ENCODE measurements around the gene RASSF1. TPM values are rescaled to one million over a fixed set of nuclear protein-coding genes. Genes with fewer than 3 reads are reported as not detected.

Gene RASSF1
- 10 to 100 TPM; 20.7 to 25.6 TPM for total RNA-seq
- long read RNA-seq, transcript RASSF1-201 (5 exons, 1,757 nt), result major isoform, 57 of 74 reads
- long read RNA-seq, transcript RASSF1-203 (6 exons, 1,923 nt), result minor isoform, 8 of 74 reads
- long read RNA-seq, partial matches to known transcripts, result 2 of 74 reads
- long read RNA-seq, other reads (novel, unspliced or antisense), result 4 of 74 reads

DNA sequence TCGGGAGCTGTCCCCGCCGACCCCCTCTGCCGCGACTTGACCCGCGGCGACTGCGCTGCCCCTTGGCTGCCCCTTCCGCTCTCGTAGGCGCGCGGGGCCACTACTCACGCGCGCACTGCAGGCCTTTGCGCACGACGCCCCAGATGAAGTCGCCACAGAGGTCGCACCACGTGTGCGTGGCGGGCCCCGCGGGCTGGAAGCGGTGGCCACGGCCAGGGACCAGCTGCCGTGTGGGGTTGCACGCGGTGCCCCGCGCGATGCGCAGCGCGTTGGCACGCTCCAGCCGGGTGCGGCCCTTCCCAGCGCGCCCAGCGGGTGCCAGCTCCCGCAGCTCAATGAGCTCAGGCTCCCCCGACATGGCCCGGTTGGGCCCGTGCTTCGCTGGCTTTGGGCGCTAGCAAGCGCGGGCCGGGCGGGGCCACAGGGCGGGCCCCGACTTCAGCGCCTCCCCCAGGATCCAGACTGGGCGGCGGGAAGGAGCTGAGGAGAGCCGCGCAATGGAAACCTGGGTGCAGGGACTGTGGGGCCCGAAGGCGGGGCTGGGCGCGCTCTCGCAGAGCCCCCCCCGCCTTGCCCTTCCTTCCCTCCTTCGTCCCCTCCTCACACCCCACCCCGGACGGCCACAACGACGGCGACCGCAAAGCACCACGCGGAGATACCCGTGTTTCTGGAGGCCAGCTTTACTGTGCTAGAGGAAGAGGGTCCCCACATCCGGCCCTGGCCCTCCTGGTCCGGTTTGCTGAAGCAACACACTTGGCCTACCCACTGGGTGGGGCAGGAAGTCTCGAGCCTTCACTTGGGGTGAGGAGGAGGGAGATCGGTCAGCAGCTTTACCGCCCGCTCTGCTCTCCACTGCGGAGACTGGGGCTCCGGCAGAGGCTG, at the start of gene RASSF1:
TSS of gene RASSF1 (minus strand) at position 389 of the 882 bp plus-strand sequence. CDS start at position 358, 31 bp downstream.
- ATAC-seq, result peak; percentile 21 to 47
- peak; percentile 86 for DNase-seq
- intact Hi-C loops (cut with DNase I), result no loop called here

- intact Hi-C loops (cut with DNase I), result no loop called here
Observed at GRCh38 chr3:50389414-50389767, 48.8 kb upstream of the RASSF1 start.

GRCh38 chr3:50388720-50389413, 48.2 kb upstream of the RASSF1 start:
- intact Hi-C loops (cut with DNase I), result no loop called here

More at GRCh38 chr3:50389414-50389767, 48.8 kb upstream of the RASSF1 start:
- DNase-seq (no peak), ATAC-seq (no peak)

GRCh38 chr3:50388016-50388719, 47.5 kb upstream of the RASSF1 start:
- intact Hi-C loops (cut with DNase I), result no loop called here
- ATAC-seq (no peak), DNase-seq (no peak)

More at GRCh38 chr3:50388720-50389413, 48.2 kb upstream of the RASSF1 start:
- DNase-seq (no peak), ATAC-seq (no peak)

DNA sequence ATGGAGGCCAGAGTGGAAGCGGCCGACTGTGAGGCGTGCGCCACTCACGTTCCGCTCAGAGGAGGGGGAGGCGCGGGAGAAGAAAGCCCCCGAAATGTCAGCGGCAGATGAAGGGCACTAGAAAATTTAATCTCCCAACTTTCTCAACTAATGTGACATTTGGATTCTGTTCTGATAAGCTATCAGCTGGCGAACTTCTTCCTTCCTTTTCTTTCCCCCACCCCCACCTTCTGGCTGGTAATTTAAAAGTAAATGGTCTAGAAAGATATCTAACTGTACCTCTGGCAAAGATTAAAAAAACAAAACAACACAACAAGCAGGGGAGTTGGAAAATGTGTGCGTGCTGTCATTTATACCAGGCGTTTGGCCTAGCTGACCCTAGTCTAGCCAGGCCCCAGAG, 45.1 kb upstream of the RASSF1 start:
- intact Hi-C loops (cut with DNase I), result no loop called here
- DNase-seq (no peak), ATAC-seq (no peak)

GRCh38 chr3:50383750-50384149, 43.1 kb upstream of the RASSF1 start:
- no peak for ATAC-seq
- DNase-seq, result no peak
- intact Hi-C loops (cut with DNase I), result no loop called here

DNA sequence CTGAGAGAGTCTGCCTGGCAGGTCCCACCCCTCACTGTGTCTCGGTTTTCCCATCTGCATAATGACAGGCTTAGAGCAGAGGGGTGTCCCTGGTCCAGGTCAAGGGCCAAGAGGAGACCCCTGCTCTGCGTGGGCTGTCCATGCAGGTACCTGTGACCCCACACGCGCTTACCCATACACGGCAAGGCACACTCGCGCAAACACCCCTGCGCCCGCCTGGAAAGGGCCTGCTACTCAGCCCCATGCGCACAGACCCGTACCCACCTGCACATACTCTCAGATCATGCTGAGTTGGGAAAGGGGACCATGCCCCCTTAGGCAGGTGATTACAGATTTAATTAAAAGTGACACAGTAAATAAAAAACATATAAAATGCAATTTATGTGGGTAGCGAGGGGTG, 42.1 kb upstream of the RASSF1 start:
- no peak for ATAC-seq
- intact Hi-C loops (cut with DNase I), result no loop called here
- no peak for DNase-seq

DNA sequence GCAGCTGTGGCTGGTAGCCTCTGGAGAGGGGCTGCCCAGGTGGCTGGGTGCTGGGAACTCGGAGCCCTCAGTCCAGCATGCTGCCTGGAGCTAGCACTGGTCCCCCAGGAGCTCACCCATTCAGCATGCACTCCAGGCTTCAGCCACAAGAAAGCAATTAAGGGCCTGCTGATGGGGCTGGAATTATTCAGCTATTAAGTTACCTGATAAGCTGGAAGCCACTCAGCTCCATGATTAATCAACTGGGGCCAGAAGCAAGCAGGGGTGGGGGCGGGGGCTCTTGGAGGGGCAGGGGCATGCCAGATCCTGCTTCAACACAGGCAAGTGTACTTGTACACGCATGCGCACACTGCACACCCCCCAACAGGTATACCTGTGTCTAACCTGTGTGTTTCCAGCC, 40.7 kb upstream of the RASSF1 start:
- intact Hi-C loops (cut with DNase I), result no loop called here
- no peak for DNase-seq
- ATAC-seq, result no peak

DNA sequence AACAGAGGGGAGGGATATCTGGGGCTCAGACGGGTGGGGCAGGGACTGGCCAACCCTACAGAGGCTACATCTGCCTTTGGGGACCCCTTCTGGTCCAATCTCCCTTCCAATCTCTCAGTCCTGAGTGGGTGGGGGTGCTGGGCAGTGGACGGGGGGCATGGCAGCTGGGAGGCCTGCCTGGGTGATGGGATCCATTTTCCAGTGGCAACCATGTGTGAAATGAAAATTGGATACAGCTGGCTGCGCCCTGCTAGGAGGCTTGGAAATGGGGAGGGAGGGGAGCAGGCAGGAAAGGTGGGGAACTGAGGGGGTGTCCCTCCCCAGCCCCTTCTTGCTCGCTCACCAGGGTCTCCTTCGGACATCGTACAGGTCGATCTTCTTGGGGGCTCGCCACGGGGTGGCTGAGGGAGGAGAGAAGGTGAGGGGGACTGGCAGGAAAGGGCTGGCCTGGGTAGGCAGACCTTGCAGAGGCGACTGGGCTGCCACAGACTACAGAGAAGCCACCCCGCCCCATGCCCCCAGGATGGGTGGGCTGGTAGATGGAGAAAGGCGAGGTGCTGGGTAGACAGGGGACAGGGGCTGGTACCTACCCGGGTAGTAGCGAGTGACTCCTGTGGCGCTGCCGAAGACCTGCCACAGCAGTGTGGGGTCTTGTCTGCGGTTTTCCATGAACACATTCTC, 39.9 kb upstream of the RASSF1 start:
- intact Hi-C loops (cut with DNase I), result no loop called here
- ATAC-seq (no peak), DNase-seq (no peak)

GRCh38 chr3:50378757-50379156, 38.1 kb upstream of the RASSF1 start:
- intact Hi-C loops (cut with DNase I), result no loop called here
- ATAC-seq (no peak), DNase-seq (no peak)

DNA sequence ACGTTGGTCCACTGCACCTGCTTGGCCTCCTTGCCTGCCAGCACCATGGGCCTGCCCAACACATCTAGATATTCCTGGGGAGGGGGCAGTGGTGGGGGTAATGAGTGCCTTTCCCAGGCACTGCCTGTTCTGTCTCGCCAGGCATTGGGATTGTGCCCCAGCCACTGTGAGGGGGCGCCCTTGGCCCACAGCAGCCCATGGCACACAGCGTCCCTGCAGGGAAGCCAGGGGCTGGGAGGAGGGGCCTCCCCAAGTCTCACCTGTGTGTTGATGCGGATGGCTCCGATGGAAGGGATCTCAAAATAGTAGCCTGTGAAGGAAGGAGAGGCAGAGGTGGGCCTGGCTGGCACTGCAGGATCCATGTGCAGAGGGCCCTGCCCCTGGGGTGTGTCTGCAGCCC, 37.4 kb upstream of the RASSF1 start:
- intact Hi-C loops (cut with DNase I), result no loop called here
- no peak for DNase-seq
- no peak for ATAC-seq

GRCh38 chr3:50375258-50375931, 34.8 kb upstream of the RASSF1 start:
- DNase-seq (no peak), ATAC-seq (no peak)
- intact Hi-C loops (cut with DNase I), result no loop called here

GRCh38 chr3:50374363-50375257, 34.0 kb upstream of the RASSF1 start:
- intact Hi-C loops (cut with DNase I), result no loop called here
- ATAC-seq (no peak), DNase-seq (no peak)

DNA sequence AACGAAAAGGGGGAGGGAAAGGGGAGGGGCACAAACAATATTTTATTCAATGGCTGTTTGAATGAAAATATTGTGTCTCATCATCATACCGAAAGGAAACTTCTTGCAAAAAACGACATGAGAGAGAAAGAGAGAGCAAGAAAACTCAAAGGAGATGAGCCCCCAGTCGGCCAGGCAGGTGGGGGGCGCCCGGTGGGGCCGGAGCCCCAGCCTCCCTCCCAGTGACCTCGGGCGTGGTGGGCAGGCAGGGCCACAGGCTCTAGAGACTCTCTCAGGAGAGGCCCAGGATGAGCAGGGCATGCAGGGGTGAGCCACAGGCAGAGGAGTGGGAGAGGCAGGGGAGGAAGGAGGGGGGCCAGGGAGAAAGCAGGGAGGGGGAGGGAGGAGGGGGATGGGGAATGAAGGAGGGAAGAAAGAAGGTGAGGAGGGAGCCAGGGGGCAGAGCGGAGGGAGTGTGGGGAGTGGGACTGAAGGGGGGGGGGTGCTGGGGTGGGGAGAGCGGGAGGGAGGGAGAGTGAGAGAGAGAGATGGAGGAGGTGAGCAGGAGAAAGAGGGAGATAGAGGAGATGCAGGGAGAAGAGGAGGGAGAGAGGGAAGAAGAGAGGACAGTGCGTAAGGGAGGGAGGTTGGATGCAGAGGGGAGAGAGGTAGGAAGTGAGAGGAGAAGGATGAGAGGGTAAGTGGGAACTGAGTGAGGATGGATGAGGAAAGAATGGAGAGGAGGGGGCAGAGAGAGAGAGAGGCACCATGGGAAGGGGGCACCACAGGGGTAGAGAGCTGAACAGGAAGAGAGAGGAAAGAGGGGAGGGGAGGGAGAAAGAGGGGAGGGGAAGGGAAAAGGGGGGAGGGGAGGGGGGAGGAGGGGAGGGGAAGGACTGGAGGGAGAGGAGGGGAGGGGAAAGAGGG, 32.8 kb upstream of the RASSF1 start:
- DNase-seq (no peak), ATAC-seq (no peak)
- intact Hi-C loops (cut with DNase I), result no loop called here

DNA sequence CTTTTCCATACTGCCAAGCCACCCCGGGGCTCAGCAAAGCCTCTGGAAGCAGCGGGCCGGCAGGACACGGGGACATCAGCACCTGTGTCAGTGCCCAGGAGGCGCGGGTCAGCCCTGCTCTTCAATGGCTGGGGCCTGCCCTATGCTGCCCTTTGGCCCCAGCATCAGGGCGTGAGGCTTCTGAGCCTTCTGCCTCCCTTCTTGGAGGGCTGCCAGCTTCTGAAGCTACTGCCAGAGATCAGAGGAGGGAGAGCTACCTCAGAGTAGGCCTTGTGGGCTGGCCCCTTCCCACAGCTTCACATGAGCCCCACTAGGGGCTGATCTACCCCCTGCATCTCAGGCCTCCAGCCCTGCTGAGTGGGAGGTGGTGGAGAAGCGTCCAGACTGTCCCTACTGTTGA, 31.7 kb upstream of the RASSF1 start:
- intact Hi-C loops (cut with DNase I), result no loop called here
- DNase-seq (no peak), ATAC-seq (no peak)

DNA sequence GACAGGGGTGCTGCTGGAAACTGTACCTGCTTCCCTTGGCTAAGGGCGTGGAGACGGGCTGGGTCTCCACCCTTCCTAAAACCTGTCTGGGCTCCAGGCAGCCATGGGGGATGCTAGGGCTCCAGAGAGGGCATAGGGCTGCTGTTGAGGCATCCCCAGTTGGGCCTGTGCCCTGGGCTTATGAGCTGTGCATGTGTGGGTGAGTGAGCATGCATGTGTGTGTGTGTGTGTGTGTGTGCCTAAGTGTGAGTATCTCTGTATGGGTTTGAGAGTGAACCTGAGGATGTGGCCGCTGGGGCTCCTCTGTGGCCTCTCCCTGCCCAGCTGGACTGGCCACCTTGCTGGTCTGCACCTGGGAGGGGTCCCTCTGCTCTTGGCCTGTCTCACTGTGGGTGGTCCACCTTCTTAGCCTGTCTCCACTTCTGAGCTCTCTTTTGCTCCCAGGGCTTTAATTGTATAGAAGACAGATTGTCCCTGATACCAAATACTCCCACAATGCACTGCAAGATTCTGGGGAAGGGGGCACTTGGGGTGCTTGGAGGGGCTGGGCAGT, 30.6 kb upstream of the RASSF1 start:
- ATAC-seq, result no peak
- DNase-seq, result no peak
- intact Hi-C loops (cut with DNase I), result no loop called here
